ENCODE results near the gene METAP1D.

Gene METAP1D

GRCh38 chr2:171995586-171995985, 4.2 kb upstream of the METAP1D start:
- TF ChIP-seq REST (IDR thresholded peaks at IDR 0.05; ENCODE audit: insufficient read depth in 1 of 2, low read depth in 2 of 2, low read length in 2 of 2) = no peak
- no peak for TF ChIP-seq TAF1 (IDR thresholded peaks at IDR 0.05; ENCODE audit: borderline replicate concordance, insufficient read depth, low read length)
- TF ChIP-seq FOXP2 (optimal IDR thresholded peaks at IDR 0.05; ENCODE audit: borderline replicate concordance, extremely low read depth, extremely low read length, insufficient read depth) = no peak
- TF ChIP-seq SIN3A (IDR thresholded peaks at IDR 0.05; ENCODE audit: borderline replicate concordance, insufficient read depth, low read length) = no peak
- no peak for TF ChIP-seq POLR2AphosphoS5 (IDR thresholded peaks at IDR 0.05; ENCODE audit: low read depth, low read length)

- TF ChIP-seq TAF1 (IDR thresholded peaks at IDR 0.05; ENCODE audit: borderline replicate concordance, insufficient read depth, low read length) (no peak), POLR2AphosphoS5 (IDR thresholded peaks at IDR 0.05; ENCODE audit: low read depth, low read length) (no peak), REST (IDR thresholded peaks at IDR 0.05; ENCODE audit: insufficient read depth in 1 of 2, low read depth in 2 of 2, low read length in 2 of 2) (no peak), SIN3A (IDR thresholded peaks at IDR 0.05; ENCODE audit: borderline replicate concordance, insufficient read depth, low read length) (no peak), FOXP2 (optimal IDR thresholded peaks at IDR 0.05; ENCODE audit: borderline replicate concordance, extremely low read depth, extremely low read length, insufficient read depth) (no peak)
Measured at GRCh38 chr2:171996021-171996420, 3.7 kb upstream of the METAP1D start.

- TF ChIP-seq TAF1 (IDR thresholded peaks at IDR 0.05; ENCODE audit: borderline replicate concordance, insufficient read depth, low read length) (no peak), FOXP2 (optimal IDR thresholded peaks at IDR 0.05; ENCODE audit: borderline replicate concordance, extremely low read depth, extremely low read length, insufficient read depth) (no peak), SIN3A (IDR thresholded peaks at IDR 0.05; ENCODE audit: borderline replicate concordance, insufficient read depth, low read length) (no peak), POLR2AphosphoS5 (IDR thresholded peaks at IDR 0.05; ENCODE audit: low read depth, low read length) (no peak), REST (IDR thresholded peaks at IDR 0.05; ENCODE audit: insufficient read depth in 1 of 2, low read depth in 2 of 2, low read length in 2 of 2) (no peak)
Measured at GRCh38 chr2:171999161-171999560, 592 bp upstream of the METAP1D start.

GRCh38 chr2:172000696-172001361, 1.1 kb downstream of the METAP1D start:
- TF ChIP-seq REST (IDR thresholded peaks at IDR 0.05; ENCODE audit: insufficient read depth in 1 of 2, low read depth in 2 of 2, low read length in 2 of 2) = no peak
- no peak for TF ChIP-seq TAF1 (IDR thresholded peaks at IDR 0.05; ENCODE audit: borderline replicate concordance, insufficient read depth, low read length)
- TF ChIP-seq POLR2AphosphoS5 (IDR thresholded peaks at IDR 0.05; ENCODE audit: low read depth, low read length) = no peak
- TF ChIP-seq FOXP2 (optimal IDR thresholded peaks at IDR 0.05; ENCODE audit: borderline replicate concordance, extremely low read depth, extremely low read length, insufficient read depth) = no peak
- no peak for TF ChIP-seq SIN3A (IDR thresholded peaks at IDR 0.05; ENCODE audit: borderline replicate concordance, insufficient read depth, low read length)
